Small intestine (tissue), 7 donors: ENCODE data around the gene TRMT11. TPM values are rescaled to one million over a fixed set of nuclear protein-coding genes. Genes with fewer than 3 reads are reported as not detected.
A peak's percentile ranks its signal among the peaks of the same experiment; 100 is the strongest.
"Not testable (repeated sequence)": the region's sequence is repeated elsewhere in the genome, so short reads cannot be mapped to it uniquely, and the experiment has no call there.

Source experiments
- DNase-seq, 2 donors: peaks; one replicate each; pipeline versions ENCODE4 v3.0.0 to v3.0.0-alpha.2; 2013
- FAIRE-seq: peaks from 2 replicates; lab custom pipeline; 2012; peaks lifted over from hg19 to GRCh38; lab: Jason Lieb, UNC
- H3K27ac ChIP-seq, 3 donors: one replicate each; pipeline ENCODE4 v1.5.1; 2013; ENCODE audit warnings: low read length in 2 of 3, mild to moderate bottlenecking in 2 of 3, control low read depth in 1 of 3, inconsistent platforms in 1 of 3, low read depth in 1 of 3, moderate library complexity in 1 of 3
- H3K27me3 ChIP-seq, 3 donors: one replicate each; pipeline ENCODE4 v1.6.1; 2013; ENCODE audit warnings: low read length in 3 of 3, inconsistent platforms in 1 of 3; ENCODE audit not compliant: control insufficient read depth in 3 of 3, insufficient read depth in 3 of 3
- H3K36me3 ChIP-seq, 3 donors: one replicate each; pipeline ENCODE4 v1.6.1; 2013; ENCODE audit warnings: low read length in 3 of 3, inconsistent platforms in 1 of 3, low read depth in 1 of 3, mild to moderate bottlenecking in 1 of 3, moderate library complexity in 1 of 3; ENCODE audit not compliant: control insufficient read depth in 3 of 3, insufficient read depth in 2 of 3
- H3K4me1 ChIP-seq, 3 donors: one replicate each; pipeline ENCODE4 v1.6.1; 2013; ENCODE audit warnings: low read length in 2 of 3, inconsistent platforms in 1 of 3, low read depth in 1 of 3, mild to moderate bottlenecking in 1 of 3, moderate library complexity in 1 of 3; ENCODE audit not compliant: control insufficient read depth in 3 of 3, insufficient read depth in 2 of 3
- H3K4me3 ChIP-seq, 3 donors: one replicate each; pipeline ENCODE4 v1.5.1; 2013; ENCODE audit warnings: low read length in 3 of 3, control low read depth in 1 of 3, inconsistent platforms in 1 of 3, low read depth in 1 of 3, mild to moderate bottlenecking in 1 of 3, moderate library complexity in 1 of 3
- H3K9me3 ChIP-seq, 2 donors: one replicate each; pipeline ENCODE4 v1.6.1; 2013; ENCODE audit warnings: low read depth in 1 of 2, low read length in 1 of 2; ENCODE audit not compliant: control insufficient read depth in 2 of 2, insufficient read depth in 1 of 2
- WGBS, 3 donors: extraction: QIAGEN DNeasy Blood & Tissue Kit; methylation state at CpG; one replicate each; pipeline ENCODE4 v1.1.7; 2013; 5-methylcytosine and 5-hydroxymethylcytosine counted together
- polyA plus RNA-seq, 4 donors: library from polyadenylated mRNA; stranded (reverse) in 3 of 4; unstranded in 1 of 4; fragments of 200-250 nt in 3 of 4; fragments of 120-200 nt in 1 of 4; gene quantifications; one replicate each; pipeline versions ENCODE4 v1.2.1 to v1.2.3, GENCODE V29; 2013
- donor health status: healthy with polysubstance abuse.
- donor health status: control.
- donor health status: control.
- donor health status: Bipolar disorder and iron deficiency.
- donor health status: healthy.

The TRMT11 gene
- polyA plus RNA-seq, 4 donors, result 11.1 to 21.3 (median 14.4) TPM

- FAIRE-seq (peak; percentile 19), DNase-seq (peak; percentile 88 to 89)
- H3K4me1 ChIP-seq, result peaks cover 5 to 52% (median 8%) of the 10 kb centered on the region in 3 donors
- H3K4me3 ChIP-seq, result peak overlapping the region in 1 of 3 donors; percentile 18
- H3K27me3 ChIP-seq, result no peaks in the 10 kb centered on the region
- H3K27ac ChIP-seq, result peak overlapping the region; percentile 60 to 87 (median 75)
- H3K36me3 ChIP-seq, result no peaks in the 10 kb centered on the region
- WGBS, 3 donors, result 1 to 9% (median 8%) methylated on average over 5 of the region's 5 CpGs
- H3K9me3 ChIP-seq, result no peaks in the 10 kb centered on the region
Measured at GRCh38 chr6:125944434-125944816, 41.9 kb upstream of the TRMT11 start.

- no peaks in the 10 kb centered on the region for H3K36me3 ChIP-seq
- peak overlapping the region; percentile 17 to 87 (median 67) for H3K27ac ChIP-seq
- 5 to 33% (median 31%) methylated on average over 1 of the region's 1 CpG for WGBS, 3 donors
- DNase-seq (no peak), FAIRE-seq (no peak)
- no peaks in the 10 kb centered on the region for H3K9me3 ChIP-seq
- H3K4me3 ChIP-seq, result no peak overlapping the region
- no peaks in the 10 kb centered on the region for H3K27me3 ChIP-seq
- H3K4me1 ChIP-seq, result peaks cover 5 to 52% (median 8%) of the 10 kb centered on the region in 3 donors
Measured at GRCh38 chr6:125944896-125945295, 41.4 kb upstream of the TRMT11 start.

DNA sequence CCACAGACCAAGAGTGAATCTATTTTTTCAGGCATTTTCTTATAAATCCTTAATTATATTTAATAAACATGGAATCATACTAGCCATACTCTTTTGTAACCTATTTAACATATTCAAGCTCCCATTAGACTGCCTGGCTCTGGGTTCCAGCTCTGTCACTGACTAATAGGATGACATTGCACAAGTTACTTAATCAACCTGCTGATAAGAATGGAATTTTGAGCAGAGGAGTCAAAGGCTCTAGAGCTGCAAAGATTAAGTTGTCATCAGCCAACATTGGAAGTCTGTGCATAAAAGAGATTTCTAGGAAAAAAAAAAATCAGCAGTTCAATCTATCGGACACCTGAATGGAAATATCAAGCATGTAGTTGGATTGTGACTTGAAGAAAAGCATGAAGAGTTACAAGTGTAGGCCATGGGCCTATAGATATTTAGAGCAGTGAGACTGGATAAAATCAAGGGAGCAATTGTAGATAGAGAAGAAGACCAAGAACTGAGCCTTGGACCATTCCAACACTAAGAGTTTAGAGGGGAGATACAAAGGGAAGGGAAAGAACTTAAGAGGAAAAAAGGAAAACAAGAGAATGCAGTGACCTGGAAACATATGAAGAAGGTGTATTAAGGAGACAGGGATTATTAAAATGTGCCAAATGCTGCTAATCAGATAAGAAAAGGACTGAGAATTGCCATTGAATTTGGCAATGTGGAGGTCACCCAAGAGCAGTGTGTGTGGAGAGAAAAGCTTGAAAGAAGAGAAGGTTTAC is 40.8 kb upstream of the TRMT11 start:
- Histone ChIP-seq H3K9me3 (no peaks in the 10 kb centered on the region), H3K36me3 (no peaks in the 10 kb centered on the region), H3K4me1 (peaks cover 5 to 52% (median 8%) of the 10 kb centered on the region in 3 donors), H3K27me3 (no peaks in the 10 kb centered on the region), H3K4me3 (no peak overlapping the region), H3K27ac (peak overlapping the region; percentile 50 to 87 (median 65))
- 33 to 70% (median 48%) methylated on average over 1 of the region's 1 CpG for WGBS, 3 donors
- DNase-seq, result peak; percentile 58 to 81
- FAIRE-seq, result no peak

DNA sequence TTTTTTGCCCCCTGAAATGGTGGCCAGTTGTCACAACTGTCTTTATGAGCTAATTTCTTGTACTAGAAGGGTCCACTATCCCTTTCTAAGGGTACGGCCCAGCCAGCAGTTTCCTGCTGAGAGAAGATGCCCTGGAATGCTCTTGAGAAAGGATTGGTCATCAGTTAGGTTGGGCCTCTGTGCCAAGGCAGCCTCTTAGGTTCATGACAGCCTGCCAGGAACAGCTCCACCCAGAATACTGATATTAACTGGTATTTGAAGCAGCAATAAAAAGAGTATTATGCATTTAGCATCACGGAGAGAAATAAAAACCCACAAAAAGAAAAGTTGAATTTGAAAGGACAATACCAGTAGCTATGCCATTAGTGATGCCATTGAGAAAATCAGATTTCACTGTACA is 38.7 kb upstream of the TRMT11 start:
- no peak overlapping the region for H3K4me3 ChIP-seq
- peaks cover 5 to 46% (median 8%) of the 10 kb centered on the region in 3 donors for H3K4me1 ChIP-seq
- no peaks in the 10 kb centered on the region for H3K27me3 ChIP-seq
- H3K36me3 ChIP-seq, result no peaks in the 10 kb centered on the region
- no peak for FAIRE-seq
- peaks cover 0 to 2% of the 10 kb centered on the region in 2 donors for H3K9me3 ChIP-seq
- H3K27ac ChIP-seq, result peak overlapping the region in 1 of 3 donors; percentile 57
- WGBS, 3 donors, result 27 to 57% (median 39%) methylated on average over 2 of the region's 2 CpGs
- DNase-seq, result peak in 1 of 2 donors; percentile 79

DNA sequence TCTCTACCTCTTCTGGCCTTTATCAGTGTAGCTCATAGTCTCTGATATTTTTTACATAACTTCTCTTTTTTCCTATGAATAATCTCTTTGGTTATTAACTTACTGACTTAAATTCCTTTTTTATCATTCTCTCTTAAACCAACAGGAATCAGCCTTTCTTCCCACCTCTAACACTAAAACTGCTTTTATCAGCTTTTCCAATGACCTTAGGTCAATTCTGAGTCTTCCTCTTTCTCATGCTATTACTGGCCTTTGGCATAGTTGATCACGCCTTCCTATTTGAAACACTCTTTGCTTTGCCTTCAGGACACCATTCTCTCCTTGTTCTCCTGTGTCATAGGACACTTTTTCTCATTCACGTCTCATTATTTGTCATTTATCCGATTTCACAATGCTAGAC is 37.9 kb upstream of the TRMT11 start:
- WGBS, 3 donors, result 83 to 88% (median 83%) methylated on average over 3 of the region's 3 CpGs
- no peaks in the 10 kb centered on the region for H3K36me3 ChIP-seq
- FAIRE-seq (no peak), DNase-seq (peak; percentile 33 to 37)
- H3K9me3 ChIP-seq, result peaks cover 0 to 6% of the 10 kb centered on the region in 2 donors
- H3K27me3 ChIP-seq, result no peaks in the 10 kb centered on the region
- peak overlapping the region in 2 of 3 donors; percentile 24 to 57 for H3K27ac ChIP-seq
- H3K4me1 ChIP-seq, result peaks cover 3 to 38% (median 8%) of the 10 kb centered on the region in 3 donors
- H3K4me3 ChIP-seq, result no peak overlapping the region

GRCh38 chr6:125949069-125949468 is 37.3 kb upstream of the TRMT11 start:
- Histone ChIP-seq H3K27me3 (no peaks in the 10 kb centered on the region), H3K4me1 (peaks cover 3 to 33% (median 8%) of the 10 kb centered on the region in 3 donors), H3K27ac (peak overlapping the region in 1 of 3 donors; percentile 57), H3K9me3 (peaks cover 0 to 6% of the 10 kb centered on the region in 2 donors), H3K4me3 (no peak overlapping the region), H3K36me3 (no peaks in the 10 kb centered on the region)
- 75 to 88% (median 85%) methylated on average over 2 of the region's 2 CpGs for WGBS, 3 donors
- DNase-seq (no peak), FAIRE-seq (no peak)

- FAIRE-seq (no peak), DNase-seq (no peak)
- 83 to 94% (median 85%) methylated on average over 6 of the region's 6 CpGs for WGBS, 3 donors
- H3K36me3 ChIP-seq, result no peaks in the 10 kb centered on the region
- peaks cover 3 to 29% (median 8%) of the 10 kb centered on the region in 3 donors for H3K4me1 ChIP-seq
- no peak overlapping the region for H3K4me3 ChIP-seq
- H3K27ac ChIP-seq, result no peak overlapping the region
- peaks cover 0 to 6% of the 10 kb centered on the region in 2 donors for H3K9me3 ChIP-seq
- no peaks in the 10 kb centered on the region for H3K27me3 ChIP-seq
Measured at GRCh38 chr6:125950293-125950692, 36.0 kb upstream of the TRMT11 start.

- H3K36me3 ChIP-seq, FAIRE-seq, H3K27ac ChIP-seq, H3K27me3 ChIP-seq, H3K9me3 ChIP-seq, DNase-seq, H3K4me3 ChIP-seq: not testable (repeated sequence)
- 87 to 94% (median 90%) methylated on average over 6 of the region's 6 CpGs for WGBS, 3 donors
- peaks cover under 1 to 25% (median 6%) of the 10 kb centered on the region in 3 donors for H3K4me1 ChIP-seq
Measured at GRCh38 chr6:125950716-125951115, 35.6 kb upstream of the TRMT11 start.
